Karpas-422 (cell line): ENCODE measurements around the gene PARVB. TPM values are rescaled to one million over a fixed set of nuclear protein-coding genes. Genes with fewer than 3 reads are reported as not detected.

ENCODE experiments used
- DNase-seq: peaks from one replicate; pipeline ENCODE4 v3.0.0-alpha.2; 2015
- H2AFZ ChIP-seq: fragments of 200-600 bp; sonication (generic); 2 replicates; pipeline ENCODE4 v1.6.1; 2014; ENCODE audit warnings: antibody characterized with exemption, low read length, mixed read lengths
- H3K27ac ChIP-seq: fragments of 200-600 bp; sonication (generic); 2 replicates; pipeline ENCODE4 v1.5.1; 2014; ENCODE audit warnings: mild to moderate bottlenecking, low read length, moderate library complexity
- H3K27me3 ChIP-seq: fragments of 200-600 bp; sonication (generic); 2 replicates; pipeline ENCODE4 v1.6.1; 2014; ENCODE audit warnings: low read length, mixed read lengths
- H3K36me3 ChIP-seq: fragments of 200-600 bp; sonication (generic); 2 replicates; pipeline ENCODE4 v1.6.1; 2014; ENCODE audit warnings: low read length, mixed read lengths; ENCODE audit not compliant: insufficient read depth
- H3K4me1 ChIP-seq: fragments of 200-600 bp; sonication (generic); 2 replicates; pipeline ENCODE4 v1.6.1; 2014; ENCODE audit warnings: mild to moderate bottlenecking, low read length, mixed read lengths
- H3K4me2 ChIP-seq: fragments of 200-600 bp; sonication (generic); 2 replicates; pipeline ENCODE4 v1.6.1; 2014; ENCODE audit warnings: low read length, low read depth, mild to moderate bottlenecking; ENCODE audit not compliant: poor library complexity, severe bottlenecking
- H3K4me3 ChIP-seq: fragments of 200-600 bp; sonication (generic); 2 replicates; pipeline ENCODE4 v1.5.1; 2014; ENCODE audit warnings: mild to moderate bottlenecking, antibody characterized with exemption, low read length, mixed read lengths
- H3K79me2 ChIP-seq: fragments of 200-600 bp; sonication (generic); 2 replicates; pipeline ENCODE4 v1.6.1; 2014; ENCODE audit warnings: mild to moderate bottlenecking, low read length, mixed read lengths
- H3K9ac ChIP-seq: fragments of 200-600 bp; sonication (generic); 2 replicates; pipeline ENCODE4 v1.6.0; 2014; ENCODE audit warnings: low read length
- H3K9me2 ChIP-seq: fragments of 200-600 bp; sonication (generic), shearing (Covaris generic); replicated peaks from 2 replicates; pipeline ENCODE4 v1.6.0; 2014; ENCODE audit warnings: mild to moderate bottlenecking, low read length, moderate library complexity; ENCODE audit not compliant: insufficient read depth
- H3K9me3 ChIP-seq: fragments of 300-700, 200-600 bp; sonication (generic); 2 replicates; pipeline ENCODE4 v1.6.1; 2014; ENCODE audit warnings: low read length, mixed read lengths
- H4K20me1 ChIP-seq: fragments of 200-600 bp; sonication (generic); 2 replicates; pipeline ENCODE4 v1.6.1; 2014; ENCODE audit warnings: mild to moderate bottlenecking, antibody characterized with exemption, low read length, low read depth; ENCODE audit not compliant: insufficient read depth
- total RNA-seq: library from RNA; depleted of rRNA; stranded (reverse); fragments of >200 nt; shearing (Covaris generic); gene quantifications from 2 replicates; pipeline ENCODE4 v1.2.3, GENCODE V29; 2014; ENCODE audit warnings: low replicate concordance

PARVB gene
- total RNA-seq, 1 experiment from 2014 or later: 24.9 TPM

GRCh38 chr22:44118645-44119315 is 94.7 kb downstream of the PARVB start:
- Histone ChIP-seq H3K27ac (no peak overlapping the region), H3K9me2 (no peaks in the 10 kb centered on the region), H3K36me3 (no peaks in the 10 kb centered on the region), H3K9me3 (no peaks in the 10 kb centered on the region), H3K4me1 (peaks cover 7% of the 10 kb centered on the region; the same call in 1 of the 2 replicates), H2AFZ (no peak overlapping the region), H3K4me2 (no peak overlapping the region), H3K4me3 (no peak overlapping the region), H4K20me1 (peaks cover 12% of the 10 kb centered on the region; the same call in 1 of the 2 replicates), H3K9ac (no peak overlapping the region), H3K79me2 (no peaks in the 10 kb centered on the region), H3K27me3 (no peaks in the 10 kb centered on the region)
- no peak for DNase-seq

DNA sequence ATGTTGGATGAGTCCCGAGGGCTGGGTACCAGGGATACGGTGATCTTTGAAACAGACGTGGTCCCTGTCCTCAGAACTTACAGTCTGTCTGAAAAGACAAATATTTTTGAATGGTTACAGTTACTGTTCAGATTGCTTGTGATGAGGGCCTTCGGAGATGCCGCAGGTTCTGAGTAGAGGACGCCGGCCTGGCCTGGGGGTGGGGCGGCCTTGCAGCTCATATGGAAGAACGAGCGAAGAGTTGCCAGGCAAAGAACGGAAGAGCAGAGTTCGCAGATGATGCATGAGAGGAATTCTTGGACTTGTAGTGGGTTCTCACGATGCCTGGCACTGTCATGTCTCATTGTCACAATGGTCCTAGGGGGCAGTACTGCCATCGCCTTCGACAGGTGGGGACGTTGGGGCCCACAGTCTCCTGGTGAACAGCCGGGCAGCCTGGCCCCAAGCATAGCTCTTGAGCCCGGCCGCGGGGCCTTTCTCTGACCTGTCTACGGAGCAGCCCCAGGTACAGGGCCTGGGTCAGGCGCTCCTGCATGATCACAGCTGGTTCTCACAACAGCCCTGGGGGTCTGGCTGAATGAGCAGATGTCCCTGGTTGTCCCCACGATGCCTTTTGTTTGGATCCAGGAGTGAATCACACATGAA is 95.7 kb downstream of the PARVB start:
- H2AFZ ChIP-seq: no peak overlapping the region
- no peaks in the 10 kb centered on the region for H3K27me3 ChIP-seq
- no peaks in the 10 kb centered on the region for H3K9me2 ChIP-seq
- no peak overlapping the region for H3K4me2 ChIP-seq
- no peak overlapping the region for H3K9ac ChIP-seq
- H4K20me1 ChIP-seq: peaks cover 12% of the 10 kb centered on the region; the same call in 1 of the 2 replicates
- H3K36me3 ChIP-seq: no peaks in the 10 kb centered on the region
- no peaks in the 10 kb centered on the region for H3K9me3 ChIP-seq
- no peak overlapping the region for H3K4me3 ChIP-seq
- no peak overlapping the region for H3K27ac ChIP-seq
- no peaks in the 10 kb centered on the region for H3K79me2 ChIP-seq
- H3K4me1 ChIP-seq: peaks cover 7% of the 10 kb centered on the region; the same call in 1 of the 2 replicates
- DNase-seq: no peak

- Histone ChIP-seq H3K9me3 (no peaks in the 10 kb centered on the region), H4K20me1 (peaks cover 12% of the 10 kb centered on the region; the same call in 1 of the 2 replicates)
Measured at GRCh38 chr22:44120314-44120704, 96.2 kb downstream of the PARVB start.

DNA sequence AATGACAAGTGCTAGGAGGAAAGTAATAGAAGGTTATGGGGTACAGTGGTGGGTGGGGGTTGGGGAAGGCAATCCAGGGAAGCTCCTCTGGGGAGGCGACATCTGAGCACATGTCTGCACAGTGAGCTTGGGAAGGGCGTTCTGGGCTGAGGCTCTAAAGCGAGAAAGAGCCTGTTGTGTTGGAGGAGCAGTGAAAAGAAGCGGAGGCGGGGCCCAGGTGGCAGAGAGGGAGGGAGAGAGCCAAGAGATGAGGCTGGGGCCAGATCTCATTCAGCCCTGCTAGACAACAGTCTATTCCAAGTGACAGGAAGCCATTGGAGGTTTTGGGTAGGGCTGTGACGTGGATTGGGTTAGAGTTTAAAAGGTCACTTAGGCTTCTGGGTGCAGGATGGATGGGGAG is 101.3 kb downstream of the PARVB start:
- no peak overlapping the region for H2AFZ ChIP-seq
- no peaks in the 10 kb centered on the region for H3K9me2 ChIP-seq
- peaks cover 10% of the 10 kb centered on the region; the same call in 1 of the 2 replicates for H3K9me3 ChIP-seq
- peaks cover 3% of the 10 kb centered on the region; the same call in 1 of the 2 replicates for H3K27me3 ChIP-seq
- no peak overlapping the region for H3K4me3 ChIP-seq
- no peak overlapping the region for H3K4me2 ChIP-seq
- no peaks in the 10 kb centered on the region for H3K4me1 ChIP-seq
- no peaks in the 10 kb centered on the region for H3K36me3 ChIP-seq
- no peak for DNase-seq
- no peak overlapping the region for H3K9ac ChIP-seq
- no peaks in the 10 kb centered on the region for H4K20me1 ChIP-seq
- H3K27ac ChIP-seq: no peak overlapping the region
- H3K79me2 ChIP-seq: no peaks in the 10 kb centered on the region

More at GRCh38 chr22:44120314-44120704, 96.2 kb downstream of the PARVB start:
- H3K4me1 ChIP-seq: peaks cover 7% of the 10 kb centered on the region; the same call in 1 of the 2 replicates
- H3K36me3 ChIP-seq: no peaks in the 10 kb centered on the region
- H3K4me3 ChIP-seq: no peak overlapping the region
- H3K27me3 ChIP-seq: no peaks in the 10 kb centered on the region
- DNase-seq: peak; percentile 46
- no peak overlapping the region for H3K9ac ChIP-seq
- no peaks in the 10 kb centered on the region for H3K79me2 ChIP-seq
- H3K4me2 ChIP-seq: no peak overlapping the region
- no peaks in the 10 kb centered on the region for H3K9me2 ChIP-seq
- no peak overlapping the region for H3K27ac ChIP-seq
- no peak overlapping the region for H2AFZ ChIP-seq

DNA sequence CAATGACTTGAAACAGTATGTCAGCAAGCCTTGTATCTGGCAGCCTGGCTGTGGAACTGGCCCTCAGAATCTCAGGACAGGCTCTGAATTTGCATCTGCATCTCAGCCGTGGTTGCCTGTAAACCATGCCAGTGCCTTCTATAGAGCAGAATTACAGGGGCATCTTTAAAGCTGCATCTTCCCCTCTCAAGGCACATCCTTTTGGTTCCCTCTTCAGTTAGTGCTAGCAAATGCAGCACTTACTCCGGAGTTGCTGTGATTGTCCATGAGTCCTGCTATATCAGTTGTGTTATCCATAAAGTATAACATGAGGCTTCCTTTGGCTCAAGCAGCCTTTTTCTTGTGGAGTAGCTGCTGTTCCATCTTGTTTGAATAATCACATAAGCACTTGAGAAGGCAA is 102.7 kb downstream of the PARVB start:
- Histone ChIP-seq H3K4me2 (no peak overlapping the region), H4K20me1 (no peaks in the 10 kb centered on the region), H3K79me2 (no peaks in the 10 kb centered on the region), H3K36me3 (no peaks in the 10 kb centered on the region), H3K9ac (no peak overlapping the region), H3K4me3 (no peak overlapping the region), H2AFZ (no peak overlapping the region), H3K9me2 (no peaks in the 10 kb centered on the region), H3K9me3 (peaks cover 10% of the 10 kb centered on the region; the same call in 1 of the 2 replicates), H3K27me3 (peaks cover 3% of the 10 kb centered on the region; the same call in 1 of the 2 replicates), H3K4me1 (no peaks in the 10 kb centered on the region), H3K27ac (no peak overlapping the region)
- DNase-seq: no peak

DNA sequence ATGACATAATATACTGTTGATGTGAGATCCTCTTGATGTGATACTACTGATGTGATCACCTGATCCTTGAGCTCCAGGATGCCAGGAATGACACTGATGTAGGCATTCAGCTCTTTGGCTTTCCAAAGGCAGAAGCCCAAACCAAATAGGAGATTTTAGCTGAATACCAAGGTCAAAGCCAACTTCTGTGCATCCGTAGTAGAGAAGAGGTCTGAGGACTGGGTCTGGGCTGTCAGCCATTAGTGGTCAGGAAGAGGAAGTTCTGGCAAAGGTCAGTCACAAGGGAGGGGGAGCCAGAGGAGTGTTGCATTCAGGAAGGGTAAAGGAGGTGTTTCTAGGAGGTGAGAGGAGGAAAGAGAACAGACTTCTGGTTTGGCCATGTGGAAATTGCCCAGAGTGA is 103.3 kb downstream of the PARVB start:
- Histone ChIP-seq H3K27me3 (peaks cover 3% of the 10 kb centered on the region; the same call in 1 of the 2 replicates), H4K20me1 (no peaks in the 10 kb centered on the region), H2AFZ (no peak overlapping the region), H3K9me2 (no peaks in the 10 kb centered on the region), H3K9me3 (peaks cover 10% of the 10 kb centered on the region; the same call in 1 of the 2 replicates), H3K27ac (no peak overlapping the region), H3K36me3 (no peaks in the 10 kb centered on the region), H3K79me2 (no peaks in the 10 kb centered on the region), H3K9ac (no peak overlapping the region), H3K4me3 (no peak overlapping the region), H3K4me2 (no peak overlapping the region), H3K4me1 (no peaks in the 10 kb centered on the region)
- no peak for DNase-seq

DNA sequence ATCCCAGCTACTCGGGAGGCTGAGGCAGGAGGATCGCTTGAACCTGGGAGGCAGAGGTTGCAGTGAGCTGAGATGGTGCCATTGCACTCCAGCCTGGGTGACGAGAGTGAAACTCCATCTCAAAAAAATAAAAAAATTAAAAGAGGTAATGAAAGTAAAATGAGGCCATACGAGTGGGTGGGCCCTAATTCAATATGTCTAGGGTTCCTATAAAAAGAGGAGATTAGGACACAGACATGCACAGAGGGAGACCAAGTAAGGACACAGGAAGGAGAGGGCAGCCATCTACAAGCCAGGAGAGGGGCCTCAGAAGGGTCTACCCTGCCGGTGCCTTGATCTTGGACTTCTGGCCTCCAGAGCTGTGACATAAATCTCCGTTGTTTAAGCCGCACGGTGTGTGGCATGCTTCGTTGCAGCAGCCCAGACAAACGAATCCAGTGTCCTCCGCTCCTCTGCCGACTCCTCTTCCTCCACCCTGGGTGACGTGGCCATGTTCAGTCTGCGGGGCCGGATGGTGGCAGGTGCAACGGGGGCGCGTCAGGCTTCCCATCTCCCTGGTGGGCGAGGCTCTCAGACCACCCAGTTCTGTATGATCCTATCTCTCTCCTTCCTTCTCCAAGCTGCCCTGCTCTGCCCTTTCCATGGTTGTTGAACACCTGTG is 105.0 kb downstream of the PARVB start:
- peaks cover 10% of the 10 kb centered on the region; the same call in 1 of the 2 replicates for H3K9me3 ChIP-seq
- peaks cover 3% of the 10 kb centered on the region; the same call in 1 of the 2 replicates for H3K27me3 ChIP-seq
- no peak overlapping the region for H2AFZ ChIP-seq
- no peaks in the 10 kb centered on the region for H3K36me3 ChIP-seq
- H3K9me2 ChIP-seq: no peaks in the 10 kb centered on the region
- no peak overlapping the region for H3K4me2 ChIP-seq
- DNase-seq: no peak
- no peaks in the 10 kb centered on the region for H3K79me2 ChIP-seq
- no peak overlapping the region for H3K4me3 ChIP-seq
- no peak overlapping the region for H3K27ac ChIP-seq
- no peak overlapping the region for H3K9ac ChIP-seq
- H4K20me1 ChIP-seq: no peaks in the 10 kb centered on the region
- no peaks in the 10 kb centered on the region for H3K4me1 ChIP-seq

DNA sequence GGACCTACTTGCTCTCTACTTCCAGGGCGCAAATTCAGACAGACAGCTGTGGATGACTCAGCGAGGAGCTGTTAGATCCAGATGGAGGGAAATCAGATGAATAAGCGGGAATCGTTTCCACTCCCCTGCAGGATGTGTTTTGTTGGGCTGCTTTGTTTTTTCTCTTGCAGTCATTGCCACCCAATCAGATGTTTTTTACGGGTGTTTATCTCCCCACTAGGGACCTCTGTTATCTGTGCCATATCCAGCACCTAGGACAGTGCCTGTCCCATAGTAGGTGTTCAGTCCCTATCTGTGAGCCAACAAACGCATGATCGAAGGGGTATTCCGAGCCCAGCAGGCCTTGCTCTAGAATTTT is 105.5 kb downstream of the PARVB start:
- Histone ChIP-seq H2AFZ (no peak overlapping the region), H3K4me2 (no peak overlapping the region), H3K27me3 (peaks cover 3% of the 10 kb centered on the region; the same call in 1 of the 2 replicates), H3K27ac (no peak overlapping the region), H3K4me3 (no peak overlapping the region), H3K9me3 (peaks cover 10% of the 10 kb centered on the region; the same call in 1 of the 2 replicates), H3K4me1 (no peaks in the 10 kb centered on the region), H3K79me2 (no peaks in the 10 kb centered on the region), H3K36me3 (no peaks in the 10 kb centered on the region), H4K20me1 (no peaks in the 10 kb centered on the region), H3K9me2 (no peaks in the 10 kb centered on the region), H3K9ac (no peak overlapping the region)
- no peak for DNase-seq
